Left lung (tissue), 10 donors: ENCODE results near the gene SLC48A1. TPM values are rescaled to one million over a fixed set of nuclear protein-coding genes. Genes with fewer than 3 reads are reported as not detected.
"Not testable (repeated sequence)": the region's sequence is repeated elsewhere in the genome, so short reads cannot be mapped to it uniquely, and the experiment has no call there.

Source experiments
- ATAC-seq: fragments of 200-7000 bp; cut with Tn5 transposase; one replicate; pipeline ENCODE4 v1.9.1; 2020; ENCODE audit warnings: moderate library complexity
- DNase-seq, 4 donors: peaks; one replicate each; pipeline ENCODE4 v3.0.0-alpha.2; 2013 to 2020
- H3K27ac ChIP-seq, 2 donors: fragments of 200-600 bp; sonication (generic) in 1 of 2; one replicate each; pipeline versions ENCODE4 v1.5.0 to v1.8.0; 2020 to 2021
- H3K27me3 ChIP-seq, 2 donors: fragments of 200-600 bp; sonication (generic) in 1 of 2; one replicate each; pipeline versions ENCODE4 v1.5.0 to v1.8.0; 2020 to 2021
- H3K36me3 ChIP-seq, 2 donors: fragments of 200-600 bp; sonication (generic) in 1 of 2; one replicate each; pipeline versions ENCODE4 v1.5.0 to v1.8.0; 2020 to 2021
- H3K4me1 ChIP-seq, 2 donors: fragments of 200-600 bp; one replicate each; pipeline ENCODE4 v1.8.0; 2021
- H3K4me3 ChIP-seq, 2 donors: fragments of 200-600 bp; sonication (generic) in 1 of 2; one replicate each; pipeline versions ENCODE4 v1.5.0 to v1.8.0; 2020 to 2021; ENCODE audit warnings: mild to moderate bottlenecking in 1 of 2
- H3K9me3 ChIP-seq, 2 donors: fragments of 200-600 bp; sonication (generic) in 1 of 2; one replicate each; pipeline versions ENCODE4 v1.5.0 to v1.8.0; 2020 to 2021
- CTCF ChIP-seq, 2 donors: fragments of 200-600 bp; sonication (generic) in 1 of 2; IDR thresholded peaks; one replicate each; pipeline versions ENCODE4 v1.5.0 to v1.8.0; 2021; ENCODE audit warnings: antibody characterized with exemption in 2 of 2
- intact Hi-C, 2 donors: fragments of 100-400 bp; cut with DNase I; formaldehyde crosslinking; loops; one replicate each; pipeline versions ENCODE4 v1.11.2 to v1.14.2; 2022
- polyA plus RNA-seq, 6 donors: library from polyadenylated mRNA; unstranded; fragments of 120-200 nt; gene quantifications; one replicate each; pipeline ENCODE4 v1.2.1, GENCODE V29; 2013; ENCODE audit not compliant: insufficient read length in 6 of 6
- total RNA-seq, 2 donors: library from RNA; stranded (reverse); fragmentation: NEBNext Ultra II Directional; extraction: Animal tissue kit (Norgen Biotek cat#: 25700); gene quantifications; one replicate each; pipeline ENCODE4 v1.2.1, GENCODE V29; 2021
- donor health status: DM: no; HTN: yes; CAD: no.
- donor health status: DM: no; HTN: no; CAD: no.

SLC48A1 gene
- total and polyA plus RNA-seq, 8 donors = 14.9 to 38.6 (median 18.3) TPM

- Histone ChIP-seq H3K9me3 (no peaks in the 10 kb centered on the region), H3K27ac (peak overlapping the region; percentile 92), H3K4me3 (no peak overlapping the region), H3K4me1 (peaks cover 61 to 94% of the 10 kb centered on the region in 2 donors), H3K36me3 (peaks cover 0 to 10% of the 10 kb centered on the region in 2 donors), H3K27me3 (no peaks in the 10 kb centered on the region)
- no peak for TF ChIP-seq CTCF (IDR thresholded peaks at IDR 0.05)
- no peak for DNase-seq
- intact Hi-C loops = no loop called here
- ATAC-seq = no peak
These were observed 41.6 kb downstream of the SLC48A1 start for GRCh38 chr12:47814539-47815170.

GRCh38 chr12:47815447-47815846, 42.4 kb downstream of the SLC48A1 start:
- DNase-seq, H3K36me3 ChIP-seq, H3K27me3 ChIP-seq, H3K4me3 ChIP-seq, H3K9me3 ChIP-seq, intact Hi-C loops, ATAC-seq: not testable (repeated sequence)
- H3K4me1 ChIP-seq = peaks cover 53 to 89% of the 10 kb centered on the region in 2 donors
- peak overlapping the region; percentile 92 for H3K27ac ChIP-seq

- no peaks in the 10 kb centered on the region for H3K9me3 ChIP-seq
- peak overlapping the region; percentile 8 to 82 for H3K4me3 ChIP-seq
- H3K4me1 ChIP-seq = peaks cover 51 to 89% of the 10 kb centered on the region in 2 donors
- no peaks in the 10 kb centered on the region for H3K27me3 ChIP-seq
- no peak for DNase-seq
- peak overlapping the region; percentile 92 to 93 for H3K27ac ChIP-seq
- H3K36me3 ChIP-seq = peaks cover 0 to 10% of the 10 kb centered on the region in 2 donors
- no peak for TF ChIP-seq CTCF (IDR thresholded peaks at IDR 0.05)
- intact Hi-C loops = no loop called here
- no peak for ATAC-seq
These were observed 43.6 kb downstream of the SLC48A1 start for GRCh38 chr12:47816403-47817271.

- Histone ChIP-seq H3K9me3 (no peaks in the 10 kb centered on the region), H3K27ac (peak overlapping the region; percentile 92 to 93), H3K4me1 (peaks cover 51 to 89% of the 10 kb centered on the region in 2 donors), H3K36me3 (peaks cover 0 to 10% of the 10 kb centered on the region in 2 donors), H3K27me3 (no peaks in the 10 kb centered on the region), H3K4me3 (peak overlapping the region; percentile 8 to 82)
- no peak for DNase-seq
- no peak for TF ChIP-seq CTCF (IDR thresholded peaks at IDR 0.05)
- no peak for ATAC-seq
- intact Hi-C loops = no loop called here
These were observed 44.4 kb downstream of the SLC48A1 start for GRCh38 chr12:47817272-47818006.

GRCh38 chr12:47818007-47818376, 45.0 kb downstream of the SLC48A1 start:
- no peak for TF ChIP-seq CTCF (IDR thresholded peaks at IDR 0.05)

More at GRCh38 chr12:47818007-47818376, 45.0 kb downstream of the SLC48A1 start:
- DNase-seq (no peak), ATAC-seq (no peak)
- Histone ChIP-seq H3K4me3 (peak overlapping the region; percentile 74 to 82), H3K36me3 (peaks cover 0 to 10% of the 10 kb centered on the region in 2 donors), H3K9me3 (no peaks in the 10 kb centered on the region), H3K27me3 (no peaks in the 10 kb centered on the region), H3K27ac (peak overlapping the region; percentile 92 to 93), H3K4me1 (peaks cover 52 to 89% of the 10 kb centered on the region in 2 donors)
- intact Hi-C loops = no loop called here
